ENCODE results near the gene HIVEP3.

The HIVEP3 gene

GRCh38 chr1:41767534-41768525 is 150.9 kb downstream of the HIVEP3 start:
- no peak overlapping the region for H3K4me3 Mint-ChIP-seq
- peak overlapping the region in 2 of 3 experiments; percentile 6 to 42 for H3K27ac Mint-ChIP-seq
- no peak for TF ChIP-seq CTCF (IDR thresholded peaks at IDR 0.05; ENCODE audit: unreplicated experiment in 3 of 3)
- no peaks in the 10 kb centered on the region for H3K9me3 Mint-ChIP-seq
- peaks cover 6% of the 10 kb centered on the region for H3K27me3 Mint-ChIP-seq (ENCODE audit: low read depth)
- H3K36me3 Mint-ChIP-seq (ENCODE audit: low read depth), result no peaks in the 10 kb centered on the region
- peaks cover 68% of the 10 kb centered on the region for H3K4me1 Mint-ChIP-seq

DNA sequence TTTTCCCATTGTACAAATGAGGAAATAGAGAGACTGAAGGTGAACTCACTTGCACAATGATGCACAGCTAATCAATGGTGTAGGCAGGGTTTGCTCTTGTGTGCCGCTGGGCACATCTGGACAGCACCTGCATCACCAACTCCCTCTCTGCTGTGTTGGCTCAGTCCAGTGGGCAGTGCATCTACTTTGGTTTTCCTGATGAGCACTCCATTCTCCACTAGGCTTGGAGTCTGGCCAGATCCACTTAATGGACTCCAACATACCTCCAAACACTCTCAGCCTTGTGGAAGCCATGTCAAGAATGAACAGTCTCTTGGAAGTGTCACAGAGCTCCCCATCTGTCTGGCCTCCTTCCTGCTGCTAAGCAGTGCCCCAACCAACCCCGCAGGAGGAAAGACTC is 152.2 kb downstream of the HIVEP3 start:
- H3K4me3 Mint-ChIP-seq, result no peak overlapping the region
- no peaks in the 10 kb centered on the region for H3K36me3 Mint-ChIP-seq (ENCODE audit: low read depth)
- H3K4me1 Mint-ChIP-seq, result peaks cover 61% of the 10 kb centered on the region
- H3K9me3 Mint-ChIP-seq, result no peaks in the 10 kb centered on the region
- no peak for TF ChIP-seq CTCF (IDR thresholded peaks at IDR 0.05; ENCODE audit: unreplicated experiment in 3 of 3)
- no peaks in the 10 kb centered on the region for H3K27me3 Mint-ChIP-seq (ENCODE audit: low read depth)
- peak overlapping the region in 1 of 3 experiments; percentile 42 for H3K27ac Mint-ChIP-seq

DNA sequence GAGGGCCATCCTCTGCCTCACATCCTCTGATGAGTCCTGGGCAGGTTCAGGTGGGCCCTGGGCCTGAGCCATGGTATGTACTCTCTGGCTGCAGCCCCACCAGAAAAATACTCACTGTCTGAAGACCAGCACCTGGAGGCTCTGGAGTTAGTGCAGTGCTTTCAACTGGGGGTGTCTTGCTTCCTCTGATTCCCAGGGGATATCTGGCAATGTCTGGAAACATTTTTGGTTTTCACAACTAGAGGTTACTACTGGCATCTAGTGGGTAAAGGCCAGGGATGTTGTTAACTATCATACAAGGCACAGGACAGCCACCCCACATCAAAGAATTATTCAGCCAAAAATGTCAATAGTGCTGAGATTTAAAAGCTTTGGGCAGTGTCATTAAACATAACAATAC is 152.7 kb downstream of the HIVEP3 start:
- Mint-ChIP-seq H3K27ac (no peak overlapping the region), H3K9me3 (no peaks in the 10 kb centered on the region), H3K36me3 (ENCODE audit: low read depth) (no peaks in the 10 kb centered on the region), H3K4me3 (no peak overlapping the region), H3K4me1 (peaks cover 57% of the 10 kb centered on the region), H3K27me3 (ENCODE audit: low read depth) (no peaks in the 10 kb centered on the region)
- TF ChIP-seq CTCF (IDR thresholded peaks at IDR 0.05; ENCODE audit: unreplicated experiment in 3 of 3), result no peak

DNA sequence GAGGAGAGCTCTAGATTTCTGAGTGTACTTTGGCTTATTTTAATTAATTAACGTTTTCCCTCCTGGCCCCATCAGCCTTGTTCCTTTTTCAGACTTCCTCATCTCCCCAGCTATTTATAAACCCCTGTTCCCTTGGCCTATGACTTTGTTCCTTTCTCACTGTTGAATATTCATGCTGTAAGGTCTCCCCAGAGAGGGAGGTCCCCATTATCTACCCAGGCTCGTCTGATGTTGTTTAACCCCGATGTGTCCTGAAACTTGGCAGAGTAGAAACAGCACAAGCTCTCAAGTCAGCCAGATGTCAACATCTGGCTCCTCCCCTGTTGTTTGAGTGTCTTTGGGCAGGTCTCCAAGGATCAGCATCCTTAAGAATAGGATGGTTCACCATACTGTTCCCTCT is 153.6 kb downstream of the HIVEP3 start:
- Mint-ChIP-seq H3K27me3 (ENCODE audit: low read depth) (no peaks in the 10 kb centered on the region), H3K36me3 (ENCODE audit: low read depth) (no peaks in the 10 kb centered on the region), H3K27ac (peak overlapping the region in 2 of 3 experiments; percentile 53 to 60), H3K9me3 (no peaks in the 10 kb centered on the region), H3K4me3 (peak overlapping the region in 1 of 3 experiments; percentile 48), H3K4me1 (peaks cover 51% of the 10 kb centered on the region)
- no peak for TF ChIP-seq CTCF (IDR thresholded peaks at IDR 0.05; ENCODE audit: unreplicated experiment in 3 of 3)

- Mint-ChIP-seq H3K9me3 (no peaks in the 10 kb centered on the region), H3K4me3 (no peak overlapping the region), H3K27me3 (ENCODE audit: low read depth) (no peaks in the 10 kb centered on the region), H3K27ac (peak overlapping the region in 1 of 3 experiments; percentile 60), H3K4me1 (peaks cover 50% of the 10 kb centered on the region), H3K36me3 (ENCODE audit: low read depth) (no peaks in the 10 kb centered on the region)
- TF ChIP-seq CTCF (IDR thresholded peaks at IDR 0.05; ENCODE audit: unreplicated experiment in 3 of 3), result no peak
Observed at GRCh38 chr1:41764656-41765055, 154.1 kb downstream of the HIVEP3 start.

Data from nephron (organoid).